Left lobe of liver (tissue), 2 donors: Measurements from ENCODE around the gene ZNF362. TPM values are rescaled to one million over a fixed set of nuclear protein-coding genes. Genes with fewer than 3 reads are reported as not detected.

ENCODE experiments used
- ATAC-seq: fragments of 200-7000 bp; cut with Tn5 transposase; one replicate; pipeline ENCODE4 v1.9.1; 2020; ENCODE audit warnings: mild to moderate bottlenecking, moderate library complexity
- DNase-seq: peaks from one replicate; pipeline ENCODE4 v3.0.0-alpha.2; 2020; ENCODE audit warnings: low spot score
- total RNA-seq: library from RNA; stranded (reverse); gene quantifications from one replicate; pipeline ENCODE4 v1.2.1, GENCODE V29; 2021
- donor health status: DM: no; HTN: no; CAD: no; lungs with moderate emphysema.
- donor health status: DM: no; HTN: yes; CAD: no.

ZNF362 gene
- total RNA-seq, 1 donor from 2014 or later = 8.4 TPM

- ATAC-seq = no peak
- DNase-seq = no peak
Observed at GRCh38 chr1:33244143-33244808, 12.0 kb upstream of the ZNF362 start.

GRCh38 chr1:33244809-33245186, 11.5 kb upstream of the ZNF362 start:
- ATAC-seq (no peak), DNase-seq (no peak)

GRCh38 chr1:33246171-33246570, 10.1 kb upstream of the ZNF362 start:
- no peak for DNase-seq
- ATAC-seq = no peak

GRCh38 chr1:33247545-33247944, 8.7 kb upstream of the ZNF362 start:
- DNase-seq (no peak), ATAC-seq (no peak)

- no peak for ATAC-seq
- no peak for DNase-seq
Observed at GRCh38 chr1:33248244-33248643, 8.0 kb upstream of the ZNF362 start.

GRCh38 chr1:33249422-33249821, 6.9 kb upstream of the ZNF362 start:
- no peak for DNase-seq
- no peak for ATAC-seq

- no peak for DNase-seq
- no peak for ATAC-seq
Observed at GRCh38 chr1:33250217-33250616, 6.1 kb upstream of the ZNF362 start.

- DNase-seq (no peak), ATAC-seq (no peak)
Observed at GRCh38 chr1:33250724-33251123, 5.6 kb upstream of the ZNF362 start.

GRCh38 chr1:33254491-33254890, 1.8 kb upstream of the ZNF362 start:
- ATAC-seq (no peak), DNase-seq (no peak)

GRCh38 chr1:33255347-33256220, 708 bp upstream of the ZNF362 start:
- ATAC-seq (peak; percentile 85), DNase-seq (peak; percentile 90)

GRCh38 chr1:33256221-33256470, 146 bp upstream of the ZNF362 start:
- ATAC-seq (no peak), DNase-seq (no peak)

- ATAC-seq (no peak), DNase-seq (no peak)
Observed at GRCh38 chr1:33257207-33257771, 997 bp downstream of the ZNF362 start.

- DNase-seq = peak; percentile 67
- ATAC-seq = peak; percentile 40
Observed at GRCh38 chr1:33257772-33258712, 1.8 kb downstream of the ZNF362 start.

GRCh38 chr1:33258788-33259274, 2.5 kb downstream of the ZNF362 start:
- ATAC-seq (peak; percentile 4), DNase-seq (no peak)

GRCh38 chr1:33259879-33260278, 3.6 kb downstream of the ZNF362 start:
- ATAC-seq = no peak

GRCh38 chr1:33260439-33260838, 4.1 kb downstream of the ZNF362 start:
- DNase-seq (no peak), ATAC-seq (no peak)

More at GRCh38 chr1:33259879-33260278, 3.6 kb downstream of the ZNF362 start:
- DNase-seq = no peak

GRCh38 chr1:33261344-33261743, 5.1 kb downstream of the ZNF362 start:
- no peak for ATAC-seq
- no peak for DNase-seq

- ATAC-seq (no peak), DNase-seq (no peak)
Observed at GRCh38 chr1:33263890-33264504, 7.7 kb downstream of the ZNF362 start.

- ATAC-seq (no peak), DNase-seq (no peak)
Observed at GRCh38 chr1:33265780-33266605, 9.7 kb downstream of the ZNF362 start.

- ATAC-seq (no peak), DNase-seq (no peak)
Observed at GRCh38 chr1:33266766-33267165, 10.5 kb downstream of the ZNF362 start.
